Right atrium auricular region (tissue), 2 donors: ENCODE data around the gene DNAJC15. TPM values are rescaled to one million over a fixed set of nuclear protein-coding genes. Genes with fewer than 3 reads are reported as not detected.

Source experiments
- DNase-seq: peaks from one replicate; pipeline ENCODE4 v3.0.0-alpha.2; 2019; ENCODE audit warnings: low spot score
- H3K27ac ChIP-seq, 2 donors: fragments of 200-600 bp; sonication (generic); 1 replicate in 1 of 2; 2 replicates in 1 of 2; pipeline ENCODE4 v1.5.1; 2016 to 2019
- H3K27me3 ChIP-seq, 2 donors: fragments of 200-600 bp; sonication (generic); one replicate each; pipeline versions ENCODE4 v1.5.1 to v1.6.0; 2017 to 2019
- H3K36me3 ChIP-seq: fragments of 200-600 bp; sonication (generic); one replicate; pipeline ENCODE4 v1.5.1; 2016
- H3K4me1 ChIP-seq, 2 donors: fragments of 200-600 bp; sonication (generic); one replicate each; pipeline versions ENCODE4 v1.5.1 to v1.6.0; 2017 to 2019
- H3K4me3 ChIP-seq, 2 donors: fragments of 200-600 bp; sonication (generic); 1 replicate in 1 of 2; 2 replicates in 1 of 2; pipeline ENCODE4 v1.5.1; 2017 to 2019; ENCODE audit warnings: mild to moderate bottlenecking in 1 of 2, moderate library complexity in 1 of 2
- H3K9me3 ChIP-seq, 2 donors: fragments of 200-600 bp; sonication (generic); one replicate each; pipeline ENCODE4 v1.5.1; 2019
- total RNA-seq, 2 donors: library from RNA; depleted of rRNA; stranded (reverse); fragments of >200 nt; gene quantifications; one replicate each; pipeline ENCODE4 v1.1.0, GENCODE V29; 2016
- TF ChIP-seq, protein P1 (sequence below), 2 donors: fragments of 200-600 bp; sonication (generic); IDR thresholded peaks; one replicate each; pipeline ENCODE4 v1.5.1; 2019; ENCODE audit warnings: antibody characterized with exemption in 2 of 2

Gene DNAJC15
- total RNA-seq, 2 donors from 2014 or later: 10.8 to 14.0 TPM

DNA sequence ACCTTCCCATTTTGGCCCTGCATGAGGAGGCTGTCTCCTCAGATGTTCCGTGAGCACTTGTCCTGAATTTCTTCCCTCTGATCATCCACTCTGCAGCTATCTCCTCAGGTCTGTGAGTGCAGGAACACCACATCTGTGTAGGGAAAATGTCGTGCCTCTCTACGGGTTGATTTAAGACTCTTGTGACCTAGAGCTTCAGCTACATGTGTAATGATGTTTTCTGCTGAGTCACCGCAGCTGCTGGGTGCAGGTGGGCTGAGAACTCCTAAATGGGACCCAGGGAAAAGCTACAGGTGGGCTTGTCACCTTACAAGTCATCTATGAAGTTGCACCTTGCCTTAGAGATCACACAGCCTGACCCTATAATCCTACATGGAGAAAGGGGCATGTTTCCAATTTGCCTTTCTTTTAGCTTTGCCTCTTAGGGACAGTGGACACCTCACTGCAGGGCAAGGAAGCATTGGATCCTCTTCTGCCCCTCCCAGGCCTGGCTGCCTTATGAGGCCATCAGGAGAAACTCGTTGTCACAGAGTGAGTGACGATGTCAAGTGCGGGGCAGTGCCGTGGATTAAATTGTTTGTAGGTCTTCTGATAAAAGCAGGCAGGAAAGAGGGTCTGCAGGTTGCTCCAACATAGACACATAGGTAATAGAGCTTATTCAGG is 122.3 kb downstream of the DNAJC15 start:
- H3K36me3 ChIP-seq: no peaks in the 10 kb centered on the region
- H3K27me3 ChIP-seq: no peaks in the 10 kb centered on the region
- no peak overlapping the region for H3K27ac ChIP-seq
- H3K4me1 ChIP-seq: no peaks in the 10 kb centered on the region
- no peak overlapping the region for H3K4me3 ChIP-seq
- no peaks in the 10 kb centered on the region for H3K9me3 ChIP-seq
- DNase-seq: no peak
- TF ChIP-seq, protein P1, sequence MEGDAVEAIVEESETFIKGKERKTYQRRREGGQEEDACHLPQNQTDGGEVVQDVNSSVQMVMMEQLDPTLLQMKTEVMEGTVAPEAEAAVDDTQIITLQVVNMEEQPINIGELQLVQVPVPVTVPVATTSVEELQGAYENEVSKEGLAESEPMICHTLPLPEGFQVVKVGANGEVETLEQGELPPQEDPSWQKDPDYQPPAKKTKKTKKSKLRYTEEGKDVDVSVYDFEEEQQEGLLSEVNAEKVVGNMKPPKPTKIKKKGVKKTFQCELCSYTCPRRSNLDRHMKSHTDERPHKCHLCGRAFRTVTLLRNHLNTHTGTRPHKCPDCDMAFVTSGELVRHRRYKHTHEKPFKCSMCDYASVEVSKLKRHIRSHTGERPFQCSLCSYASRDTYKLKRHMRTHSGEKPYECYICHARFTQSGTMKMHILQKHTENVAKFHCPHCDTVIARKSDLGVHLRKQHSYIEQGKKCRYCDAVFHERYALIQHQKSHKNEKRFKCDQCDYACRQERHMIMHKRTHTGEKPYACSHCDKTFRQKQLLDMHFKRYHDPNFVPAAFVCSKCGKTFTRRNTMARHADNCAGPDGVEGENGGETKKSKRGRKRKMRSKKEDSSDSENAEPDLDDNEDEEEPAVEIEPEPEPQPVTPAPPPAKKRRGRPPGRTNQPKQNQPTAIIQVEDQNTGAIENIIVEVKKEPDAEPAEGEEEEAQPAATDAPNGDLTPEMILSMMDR (IDR thresholded peaks at IDR 0.05): no peak

DNA sequence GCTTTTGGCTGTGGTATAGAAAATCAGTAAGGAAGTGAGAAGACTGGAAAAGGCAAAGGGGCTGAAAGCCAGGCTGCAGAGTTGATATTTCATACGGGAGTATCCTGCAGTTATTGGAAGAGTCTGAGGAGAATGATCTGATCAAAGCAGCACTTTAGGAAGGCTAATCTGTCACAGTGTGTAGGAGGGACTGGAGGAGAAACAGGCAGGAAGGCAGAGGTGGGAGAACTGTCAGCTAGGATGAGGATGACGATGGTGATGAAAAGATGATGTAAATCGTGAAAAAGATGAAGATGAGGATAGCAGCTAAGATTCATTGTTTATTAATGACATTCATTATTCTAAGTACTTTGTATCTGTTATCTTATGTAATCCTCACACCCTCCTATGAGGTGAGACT is 123.0 kb downstream of the DNAJC15 start:
- Histone ChIP-seq H3K4me1 (no peaks in the 10 kb centered on the region), H3K36me3 (no peaks in the 10 kb centered on the region), H3K4me3 (no peak overlapping the region), H3K27me3 (no peaks in the 10 kb centered on the region), H3K9me3 (no peaks in the 10 kb centered on the region), H3K27ac (no peak overlapping the region)
- DNase-seq: no peak
- TF ChIP-seq, protein P1 (IDR thresholded peaks at IDR 0.05): no peak

DNA sequence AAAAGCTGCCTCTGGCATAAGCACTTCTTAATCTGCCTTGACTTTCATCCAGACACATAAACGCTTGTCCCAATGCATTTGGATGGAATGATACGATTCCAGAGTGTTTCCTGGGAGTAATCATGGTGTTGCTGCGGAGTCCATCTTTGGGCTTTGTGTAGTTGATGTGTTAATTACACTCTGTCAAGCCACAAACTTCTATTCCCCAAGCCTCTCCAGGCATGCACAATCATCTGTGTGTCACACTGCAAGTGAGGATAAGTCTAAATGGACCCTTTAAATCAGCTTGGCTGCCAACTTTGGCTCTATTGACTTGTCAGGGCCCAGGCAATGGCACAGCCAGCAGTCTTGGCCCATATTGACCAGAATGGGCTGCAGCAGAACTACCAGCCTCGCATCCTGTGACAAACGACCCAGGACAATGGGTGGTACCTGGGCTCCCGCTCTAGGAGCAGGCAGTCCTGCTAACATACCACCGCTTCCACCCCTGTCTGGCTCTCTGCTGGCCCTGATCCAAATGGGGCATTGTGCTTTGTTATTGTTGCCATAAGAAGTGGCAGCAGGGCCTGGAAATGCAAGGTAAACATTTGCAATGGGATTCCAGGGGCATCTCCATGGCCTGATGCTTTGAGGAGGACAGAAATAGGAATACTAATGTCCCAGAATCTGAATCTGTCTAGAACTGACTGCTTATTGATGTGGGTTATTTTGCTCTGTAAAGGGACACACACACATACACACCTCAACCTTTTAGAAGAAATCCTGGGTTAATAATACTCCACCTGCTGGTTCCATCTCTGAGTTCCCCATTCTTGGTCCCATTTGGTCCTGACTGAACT is 127.2 kb downstream of the DNAJC15 start:
- Histone ChIP-seq H3K27ac (no peak overlapping the region), H3K4me1 (no peaks in the 10 kb centered on the region), H3K27me3 (no peaks in the 10 kb centered on the region), H3K4me3 (no peak overlapping the region), H3K36me3 (no peaks in the 10 kb centered on the region), H3K9me3 (no peaks in the 10 kb centered on the region)
- no peak for DNase-seq
- TF ChIP-seq, protein P1 (IDR thresholded peaks at IDR 0.05): no peak

DNA sequence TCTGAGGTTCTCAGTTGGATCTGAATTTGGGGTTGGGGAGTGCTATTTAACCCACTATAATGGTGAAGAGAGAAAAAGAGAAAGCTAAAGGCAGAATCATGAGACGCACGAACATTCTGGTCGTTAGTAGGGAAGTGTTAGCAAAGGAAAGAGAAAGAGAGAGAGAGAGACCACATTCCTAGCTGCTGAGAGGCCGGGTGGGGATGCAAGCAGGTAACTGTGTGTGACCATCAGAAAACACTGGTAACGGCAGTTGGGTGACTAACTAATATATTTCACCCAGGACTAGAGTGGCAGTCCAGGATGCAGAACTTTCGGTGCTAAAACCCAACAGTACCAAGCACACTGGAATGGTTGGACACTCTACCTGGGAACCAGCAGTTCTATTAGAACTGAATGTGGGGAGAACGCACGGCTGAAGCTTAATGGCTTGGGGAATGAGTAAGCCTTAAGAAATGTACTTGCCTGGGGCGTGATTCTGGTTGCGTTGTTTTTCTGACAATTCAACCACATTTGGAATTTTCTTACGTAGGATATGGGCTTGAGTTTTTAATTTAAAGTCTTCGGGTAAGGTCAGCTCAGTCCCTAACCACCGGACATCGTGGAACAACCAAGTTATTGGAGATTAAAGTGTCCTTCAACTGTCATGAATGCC is 130.2 kb downstream of the DNAJC15 start:
- Histone ChIP-seq H3K36me3 (no peaks in the 10 kb centered on the region), H3K4me1 (no peaks in the 10 kb centered on the region), H3K4me3 (no peak overlapping the region), H3K9me3 (no peaks in the 10 kb centered on the region), H3K27ac (no peak overlapping the region), H3K27me3 (no peaks in the 10 kb centered on the region)
- DNase-seq: no peak
- TF ChIP-seq, protein P1 (IDR thresholded peaks at IDR 0.05): no peak

DNA sequence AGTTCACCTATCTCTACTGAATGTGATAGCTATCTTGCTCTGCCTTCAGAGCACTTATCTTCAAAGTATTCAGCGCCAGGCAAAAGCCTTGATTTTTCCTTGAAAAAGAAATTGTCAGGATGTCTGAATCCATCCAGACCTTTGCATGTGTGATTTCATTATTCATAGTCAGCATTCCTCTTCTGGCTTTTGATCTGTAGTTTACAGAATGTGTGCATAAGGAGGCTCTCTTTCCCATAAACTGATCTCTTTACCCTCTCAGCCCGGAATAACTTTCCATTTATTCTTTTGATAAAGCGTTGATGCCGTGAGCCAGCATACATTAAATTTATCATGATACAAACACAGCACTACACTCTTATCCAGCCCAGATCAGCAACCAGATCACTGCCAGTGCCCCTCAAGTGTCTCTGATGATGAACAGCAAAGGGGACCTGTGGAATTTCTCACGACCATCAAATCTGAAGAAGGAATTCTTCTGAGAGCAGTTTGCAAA is 130.8 kb downstream of the DNAJC15 start:
- H3K4me3 ChIP-seq: no peak overlapping the region
- TF ChIP-seq, protein P1 (IDR thresholded peaks at IDR 0.05): no peak
- H3K27me3 ChIP-seq: no peaks in the 10 kb centered on the region
- DNase-seq: no peak
- H3K27ac ChIP-seq: no peak overlapping the region
- H3K4me1 ChIP-seq: no peaks in the 10 kb centered on the region
- H3K36me3 ChIP-seq: no peaks in the 10 kb centered on the region
- no peaks in the 10 kb centered on the region for H3K9me3 ChIP-seq
